Measurements from ENCODE around the gene TREX2. TPM values are rescaled to one million over a fixed set of nuclear protein-coding genes. Genes with fewer than 3 reads are reported as not detected.

Gene TREX2
- total and polyA plus RNA-seq, 11 donors: 0.22 to 0.48 (median 0.29) TPM; not detected in 3

GRCh38 chrX:153469811-153470410 lies 24.1 kb upstream of the TREX2 start:
- peaks cover 0 to 24% (median 8%) of the 10 kb centered on the region in 12 donors for H3K4me1 ChIP-seq
- intact Hi-C loops (cut with DNase I): loop anchor here in 6 of 10 donors (2.0 to 10.0 kb wide), 4 partner anchors 25 to 525 kb away; partner anchors contain the start of gene BGN (in 2 of the 6)
- TF ChIP-seq POLR2A (IDR thresholded peaks at IDR 0.05) (no peak), CTCF (IDR thresholded peaks at IDR 0.05) (peak in 2 of 12 donors; percentile 20 to 21)
- peak overlapping the region in 11 of 12 donors; percentile 26 to 80 (median 71) for H3K27ac ChIP-seq
- H3K27me3 ChIP-seq: no peaks in the 10 kb centered on the region
- DNase-seq (no peak), ATAC-seq (peak in 3 of 4 donors; percentile 21 to 33 (median 23))
- 0 to 37% (median 13%) methylated on average over 8 to 32 of the region's 32 CpGs for WGBS, 4 donors
- H3K36me3 ChIP-seq: peaks cover 0 to 9% (median 0%) of the 10 kb centered on the region in 9 donors
- H3K9me3 ChIP-seq: no peaks in the 10 kb centered on the region
- H3K4me3 ChIP-seq: peak overlapping the region; percentile 44 to 82 (median 65)

GRCh38 chrX:153468008-153468580 lies 22.2 kb upstream of the TREX2 start:
- ATAC-seq: peak in 2 of 4 donors; percentile 6 to 21
- H3K27me3 ChIP-seq: no peaks in the 10 kb centered on the region
- 76 to 82% (median 79%) methylated on average over 9 to 12 of the region's 12 CpGs for WGBS, 4 donors
- H3K9me3 ChIP-seq: no peaks in the 10 kb centered on the region
- intact Hi-C loops (cut with DNase I): loop anchor here in 1 of 10 donors (10.0 kb wide), 1 partner anchor 523 kb away; no protein-coding TSS in a partner anchor
- H3K36me3 ChIP-seq: peaks cover 0 to 9% (median 0%) of the 10 kb centered on the region in 9 donors
- TF ChIP-seq POLR2A (IDR thresholded peaks at IDR 0.05) (no peak), CTCF (IDR thresholded peaks at IDR 0.05) (no peak)
- no peak overlapping the region for H3K4me3 ChIP-seq
- peaks cover 0 to 19% (median 6%) of the 10 kb centered on the region in 12 donors for H3K4me1 ChIP-seq
- peak overlapping the region in 1 of 12 donors; percentile 23 for H3K27ac ChIP-seq
- peak in 2 of 5 donors; percentile 57 to 61 for DNase-seq

GRCh38 chrX:153465691-153466380 lies 20.0 kb upstream of the TREX2 start:
- intact Hi-C loops (cut with DNase I): loop anchor here in 1 of 10 donors (10.0 kb wide), 1 partner anchor 521 kb away; no protein-coding TSS in a partner anchor
- ATAC-seq: no peak
- Histone ChIP-seq H3K27me3 (no peaks in the 10 kb centered on the region), H3K36me3 (peaks cover 0 to 16% (median 0%) of the 10 kb centered on the region in 9 donors), H3K27ac (no peak overlapping the region), H3K4me1 (peaks cover 0 to 16% (median 5%) of the 10 kb centered on the region in 12 donors), H3K9me3 (no peaks in the 10 kb centered on the region), H3K4me3 (no peak overlapping the region)
- TF ChIP-seq CTCF (IDR thresholded peaks at IDR 0.05): no peak
- TF ChIP-seq POLR2A (IDR thresholded peaks at IDR 0.05): no peak
- 83 to 89% (median 87%) methylated on average over 16 to 19 of the region's 19 CpGs for WGBS, 4 donors
- DNase-seq: peak in 1 of 5 donors; percentile 11

All from heart left ventricle (tissue), 16 donors.